Measurements from ENCODE around the gene MBNL2.

DNA sequence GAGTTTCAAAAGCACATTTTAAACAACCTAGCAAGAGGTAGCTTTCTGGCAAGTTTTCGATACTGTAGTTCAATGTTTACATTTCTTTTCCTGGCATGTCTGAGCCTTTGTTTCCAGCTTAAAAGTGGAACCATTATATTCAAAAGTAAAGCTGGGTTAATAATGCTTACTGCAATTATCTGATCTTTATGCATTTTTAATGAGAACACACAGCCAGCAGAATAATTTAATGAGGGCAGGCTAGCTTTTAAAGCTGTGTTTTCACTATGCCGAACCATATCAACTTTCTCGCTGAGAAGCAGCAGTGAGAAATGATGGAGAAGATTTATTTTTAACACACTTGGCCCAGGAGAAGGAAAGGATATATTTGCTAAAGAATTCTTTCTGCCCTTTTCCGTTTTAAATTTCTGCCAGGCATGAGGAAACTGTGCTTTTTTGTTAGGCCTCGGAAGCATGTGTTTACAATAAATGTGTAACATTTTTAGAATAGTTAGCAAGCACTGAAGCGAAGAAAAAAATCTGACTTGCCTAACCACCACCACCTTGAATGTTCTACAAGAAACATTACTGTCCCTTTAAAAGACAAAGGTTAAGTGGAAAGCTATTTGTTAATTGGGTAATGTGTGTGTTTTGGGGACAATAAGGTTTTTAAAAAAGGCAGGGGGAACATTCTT, 1.0 kb downstream of the MBNL2 start:
- TF ChIP-seq, protein P1, sequence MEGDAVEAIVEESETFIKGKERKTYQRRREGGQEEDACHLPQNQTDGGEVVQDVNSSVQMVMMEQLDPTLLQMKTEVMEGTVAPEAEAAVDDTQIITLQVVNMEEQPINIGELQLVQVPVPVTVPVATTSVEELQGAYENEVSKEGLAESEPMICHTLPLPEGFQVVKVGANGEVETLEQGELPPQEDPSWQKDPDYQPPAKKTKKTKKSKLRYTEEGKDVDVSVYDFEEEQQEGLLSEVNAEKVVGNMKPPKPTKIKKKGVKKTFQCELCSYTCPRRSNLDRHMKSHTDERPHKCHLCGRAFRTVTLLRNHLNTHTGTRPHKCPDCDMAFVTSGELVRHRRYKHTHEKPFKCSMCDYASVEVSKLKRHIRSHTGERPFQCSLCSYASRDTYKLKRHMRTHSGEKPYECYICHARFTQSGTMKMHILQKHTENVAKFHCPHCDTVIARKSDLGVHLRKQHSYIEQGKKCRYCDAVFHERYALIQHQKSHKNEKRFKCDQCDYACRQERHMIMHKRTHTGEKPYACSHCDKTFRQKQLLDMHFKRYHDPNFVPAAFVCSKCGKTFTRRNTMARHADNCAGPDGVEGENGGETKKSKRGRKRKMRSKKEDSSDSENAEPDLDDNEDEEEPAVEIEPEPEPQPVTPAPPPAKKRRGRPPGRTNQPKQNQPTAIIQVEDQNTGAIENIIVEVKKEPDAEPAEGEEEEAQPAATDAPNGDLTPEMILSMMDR (IDR thresholded peaks at IDR 0.05; ENCODE audit: low read length): no peak
- TF ChIP-seq EZH2 (optimal IDR thresholded peaks at IDR 0.05; ENCODE audit: low read depth, low read length) (no peak), EZH2phosphoT487 (IDR thresholded peaks at IDR 0.05; ENCODE audit: low read length) (no peak)

Data from MM.1S (cell line).